HG03095 (cell line): Measurements from ENCODE around the gene PTCH1.
A peak's percentile ranks its signal among the peaks of the same experiment; 100 is the strongest.

Source experiments
- ATAC-seq: cut with Tn5 transposase; IDR thresholded peaks from one replicate; pipeline ENCODE4 v1.9.1; 2021; ENCODE audit warnings: moderate library complexity; ENCODE audit not compliant: unreplicated experiment

PTCH1 gene

DNA sequence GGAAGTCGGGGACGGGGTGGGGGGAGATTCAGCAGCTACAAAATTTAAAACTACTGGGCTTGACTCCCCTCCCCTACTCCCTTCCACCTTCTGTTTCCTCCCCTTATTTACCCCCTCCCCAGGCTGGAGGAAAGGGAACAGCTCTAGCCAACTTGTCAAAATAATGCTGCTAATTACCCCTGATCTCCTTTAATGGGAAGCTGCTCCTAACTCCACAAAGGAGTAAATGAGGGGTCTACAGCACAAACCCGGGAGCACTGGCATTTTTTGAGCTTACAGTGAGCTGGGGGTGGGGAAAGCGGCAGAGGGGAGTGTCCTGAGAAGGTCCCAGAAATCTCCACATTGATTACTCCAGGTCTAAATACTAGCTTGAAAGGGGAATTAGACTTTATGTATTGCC, 3.1 kb downstream of the PTCH1 start:
- no peak for ATAC-seq

- no peak for ATAC-seq
Observed at GRCh38 chr9:95512709-95513095, 4.1 kb downstream of the PTCH1 start.

DNA sequence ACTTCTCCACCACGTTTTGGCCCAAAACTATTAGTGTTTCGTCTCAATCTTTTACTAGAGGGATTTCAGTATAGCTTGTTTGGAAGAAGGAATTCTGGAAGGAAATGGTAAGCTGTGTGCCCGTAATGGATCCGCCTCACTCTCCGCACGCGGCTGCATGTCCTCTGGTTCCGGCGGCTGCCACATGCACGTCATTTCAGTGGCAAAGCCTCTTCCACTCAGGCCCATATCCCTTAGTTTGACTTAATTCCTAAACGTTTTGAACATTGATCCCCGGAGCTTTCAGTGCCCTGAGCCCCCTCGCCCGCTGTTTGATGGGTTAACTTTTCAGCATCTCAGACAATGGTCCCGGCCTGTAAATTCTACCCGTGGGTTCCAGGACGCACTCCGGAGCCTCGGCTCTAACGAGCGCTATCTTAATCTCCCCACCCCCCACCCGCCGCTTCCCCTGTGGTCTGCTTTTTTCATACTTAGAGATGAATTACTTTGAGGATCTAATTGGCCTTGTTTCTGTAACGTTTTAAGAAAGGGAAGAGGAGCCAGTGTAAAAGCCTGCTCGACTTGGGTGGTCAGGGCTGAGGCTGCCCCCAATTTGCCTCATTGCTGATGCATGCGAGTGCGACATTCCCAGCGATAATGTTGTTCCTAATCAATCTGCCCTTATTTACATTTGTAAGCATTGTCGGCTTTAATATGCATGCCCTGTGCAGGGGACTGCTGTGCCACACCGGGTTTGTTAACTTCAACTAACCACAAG, 4.6 kb downstream of the PTCH1 start:
- no peak for ATAC-seq

DNA sequence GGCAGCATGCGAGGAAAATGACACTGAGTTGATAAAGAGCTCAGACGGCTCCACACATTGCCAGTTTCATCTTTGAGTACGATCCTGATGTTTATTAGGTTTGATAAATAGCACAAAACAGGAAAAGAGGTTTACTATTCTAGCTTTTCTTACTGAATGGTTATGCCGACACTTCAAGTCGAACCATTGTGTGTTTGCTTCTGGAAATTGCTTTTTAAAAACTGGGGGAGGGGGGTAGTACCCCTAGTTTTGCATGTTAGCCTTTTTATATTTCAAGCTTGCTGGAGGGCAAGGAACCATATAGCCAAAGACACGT, 5.2 kb downstream of the PTCH1 start:
- ATAC-seq = no peak

GRCh38 chr9:95510709-95511615, 5.8 kb downstream of the PTCH1 start:
- ATAC-seq = peak; percentile 41

- no peak for ATAC-seq
Observed at GRCh38 chr9:95509851-95510708, 6.7 kb downstream of the PTCH1 start.

GRCh38 chr9:95508968-95509850, 7.6 kb downstream of the PTCH1 start:
- ATAC-seq = peak; percentile 29

DNA sequence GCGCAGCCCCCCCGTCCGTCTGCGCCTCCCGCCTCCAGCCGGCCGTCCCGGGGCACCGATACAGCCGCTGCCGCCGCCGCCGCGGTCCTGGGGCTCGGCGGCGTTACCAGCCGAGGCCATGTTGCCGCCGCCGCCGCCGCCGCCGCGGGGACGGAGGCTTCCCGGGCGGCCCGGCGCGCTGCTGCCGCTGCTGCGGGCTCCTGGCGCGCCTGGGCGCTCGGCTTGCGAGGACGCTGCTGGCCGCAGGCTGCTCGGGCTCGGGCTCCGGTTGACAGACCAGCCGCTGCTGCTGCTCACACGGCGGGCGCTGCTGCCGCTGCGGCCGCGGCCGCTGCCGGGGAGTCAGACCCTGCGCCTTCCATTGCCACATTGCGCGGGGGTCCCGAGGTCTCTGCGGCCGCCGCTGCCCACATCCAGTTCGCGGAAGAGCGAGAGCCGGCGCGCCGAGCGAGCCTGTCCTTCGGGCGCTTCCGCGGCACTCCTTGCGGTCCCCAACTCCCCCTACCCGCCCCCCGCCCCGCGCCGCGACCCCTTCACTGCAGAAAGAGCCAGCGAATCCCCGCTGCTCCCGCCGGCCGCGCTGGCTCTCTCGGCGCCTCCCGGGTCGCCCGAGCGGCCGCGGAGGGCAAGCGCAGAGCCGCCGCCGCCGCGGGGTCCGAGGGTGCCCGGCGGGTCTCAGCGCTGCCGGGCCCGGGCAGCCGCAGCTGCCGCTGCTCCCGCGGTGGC, 8.4 kb downstream of the PTCH1 start:
- no peak for ATAC-seq

GRCh38 chr9:95507464-95508241, 9.1 kb downstream of the PTCH1 start:
- ATAC-seq = no peak

DNA sequence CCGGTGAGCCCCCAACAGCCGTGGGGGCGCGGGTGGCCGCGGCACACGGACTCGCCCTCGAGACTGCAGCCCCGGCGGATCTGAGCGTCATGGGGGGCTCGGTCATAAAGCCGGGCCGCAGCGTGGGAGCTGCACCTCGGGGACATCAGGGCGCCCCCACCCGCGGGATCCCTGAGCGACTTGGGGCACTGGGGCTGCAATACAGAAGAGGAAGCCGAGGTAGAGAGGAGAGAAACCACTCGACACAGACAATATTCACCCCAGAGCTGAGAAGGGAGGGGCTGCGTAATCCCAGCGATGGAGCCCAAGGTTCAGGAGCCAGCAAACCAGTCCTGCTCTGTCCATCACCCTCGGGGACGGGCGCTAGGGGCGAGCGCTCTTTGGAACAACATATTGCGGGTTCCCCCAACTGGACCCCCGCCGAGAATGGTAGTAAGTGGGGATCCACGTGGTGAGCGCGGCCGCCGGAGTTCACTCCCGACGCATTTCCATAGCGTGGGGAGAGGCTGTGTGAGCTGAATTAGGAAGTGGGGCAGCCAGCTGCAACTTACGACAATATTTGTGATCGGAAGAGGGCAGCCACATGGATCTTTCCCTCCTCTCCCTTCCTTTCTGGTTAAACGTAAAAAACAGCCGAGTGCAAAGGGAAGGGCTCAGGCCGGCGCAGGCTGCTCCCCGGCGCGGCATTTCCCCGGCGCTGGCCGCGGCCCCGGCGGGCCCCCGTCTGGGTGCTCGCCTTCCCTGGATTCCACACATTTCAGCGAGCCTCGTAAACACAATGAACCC, 9.9 kb downstream of the PTCH1 start:
- ATAC-seq = no peak

DNA sequence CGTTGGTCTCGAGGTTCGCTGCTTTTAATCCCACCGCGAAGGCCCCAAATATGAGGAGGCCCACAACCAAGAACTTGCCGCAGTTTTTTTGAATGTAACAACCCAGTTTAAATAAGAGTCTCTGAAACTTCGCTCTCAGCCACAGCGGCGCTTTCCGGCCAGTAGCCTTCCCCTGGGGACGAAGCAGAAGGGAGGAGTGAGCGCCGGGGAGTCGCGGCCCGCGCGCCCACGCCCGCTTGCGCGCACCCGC, 10.4 kb downstream of the PTCH1 start:
- ATAC-seq = no peak

- ATAC-seq = peak; percentile 23
Observed at GRCh38 chr9:95505717-95506427, 10.9 kb downstream of the PTCH1 start.

DNA sequence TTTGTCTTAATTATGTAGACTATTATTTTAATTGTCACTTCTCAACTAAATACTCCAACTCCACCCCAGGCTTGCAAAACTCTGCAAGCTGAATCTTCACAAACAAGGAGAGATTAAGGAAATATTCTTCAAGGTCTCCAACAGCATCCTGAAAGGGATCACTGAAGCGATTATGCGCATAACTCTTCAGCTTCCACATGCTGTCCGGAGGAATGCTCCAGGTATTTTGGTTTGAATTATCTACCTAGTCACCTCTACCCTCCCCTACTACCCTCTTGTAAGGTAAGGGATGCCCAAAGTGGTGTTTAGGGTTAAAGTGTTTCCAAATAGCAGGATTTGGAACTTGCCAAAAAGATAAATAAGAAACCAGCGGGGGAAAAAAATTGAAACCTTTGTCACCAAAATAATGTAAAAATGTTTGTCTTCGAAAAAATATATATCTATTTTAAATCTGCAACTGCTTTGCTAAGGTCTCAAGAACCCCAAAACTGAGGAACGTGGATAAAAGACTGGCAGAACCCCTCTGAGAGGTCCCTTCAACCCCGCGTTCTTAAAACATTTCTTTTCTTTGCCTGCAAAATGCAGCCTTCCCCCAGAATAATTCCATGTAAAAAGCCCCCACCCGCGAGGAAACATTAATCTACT, 11.6 kb downstream of the PTCH1 start:
- no peak for ATAC-seq

GRCh38 chr9:95504053-95504963, 12.5 kb downstream of the PTCH1 start:
- no peak for ATAC-seq

- no peak for ATAC-seq
Observed at GRCh38 chr9:95503369-95503768, 13.4 kb downstream of the PTCH1 start.

GRCh38 chr9:95502248-95502647, 14.5 kb downstream of the PTCH1 start:
- no peak for ATAC-seq
